Fibroblast of lung (primary cell): ENCODE data around the gene PRR16. TPM values are rescaled to one million over a fixed set of nuclear protein-coding genes. Genes with fewer than 3 reads are reported as not detected.

Experiments
- DNase-seq, 2 donors: peaks; one replicate each; pipeline versions ENCODE4 v3.0.0 to v3.0.0-alpha.2; 2010; ENCODE audit warnings: low read depth in 2 of 2
- H2AFZ ChIP-seq: 2 replicates; pipeline ENCODE4 v1.5.1; 2012; ENCODE audit warnings: low read length, control low read depth, inconsistent platforms
- H3K27ac ChIP-seq: 2 replicates; pipeline ENCODE4 v1.5.1; 2011; ENCODE audit warnings: low read length, control low read depth; ENCODE audit not compliant: insufficient read depth
- H3K27me3 ChIP-seq: 2 replicates; pipeline ENCODE4 v1.5.1; 2011; ENCODE audit warnings: mild to moderate bottlenecking, low read length; ENCODE audit not compliant: control insufficient read depth, insufficient read depth
- H3K36me3 ChIP-seq: 2 replicates; pipeline ENCODE4 v1.5.1; 2011; ENCODE audit warnings: low read length; ENCODE audit not compliant: control insufficient read depth, insufficient read depth
- H3K4me1 ChIP-seq: 2 replicates; pipeline ENCODE4 v1.5.1; 2011; ENCODE audit warnings: low read length; ENCODE audit not compliant: control insufficient read depth, insufficient read depth; ENCODE audit errors: extremely low read depth
- H3K4me2 ChIP-seq: 2 replicates; pipeline ENCODE4 v1.5.1; 2011; ENCODE audit warnings: low read length, control low read depth; ENCODE audit not compliant: insufficient read depth; ENCODE audit errors: extremely low read depth
- H3K4me3 ChIP-seq, 4 experiments: fragments of 200-600 bp in 1 of 4; sonication (generic) in 1 of 4; replicated peaks in 1 of 4; 2 replicates each; pipeline ENCODE4 v1.5.1; 2011 to 2016; ENCODE audit warnings: low read length in 4 of 4, low read depth in 3 of 4, mild to moderate bottlenecking in 3 of 4, control low read depth in 2 of 4, inconsistent platforms in 1 of 4, mixed read lengths in 1 of 4; ENCODE audit not compliant: insufficient read depth in 1 of 4; ENCODE audit errors: control extremely low read depth in 1 of 4
- H3K79me2 ChIP-seq: 2 replicates; pipeline ENCODE4 v1.5.1; 2012; ENCODE audit warnings: mild to moderate bottlenecking, low read length, inconsistent platforms; ENCODE audit not compliant: control insufficient read depth, insufficient read depth
- H3K9ac ChIP-seq: 2 replicates; pipeline ENCODE4 v1.5.1; 2011; ENCODE audit warnings: mild to moderate bottlenecking, low read length, control low read depth; ENCODE audit not compliant: insufficient read depth
- H3K9me3 ChIP-seq: 2 replicates; pipeline ENCODE4 v1.5.1; 2012; ENCODE audit warnings: low read depth, low read length; ENCODE audit not compliant: control insufficient read depth, insufficient read depth
- H4K20me1 ChIP-seq: 2 replicates; pipeline ENCODE4 v1.5.1; 2011; ENCODE audit warnings: low read length; ENCODE audit not compliant: control insufficient read depth, insufficient read depth; ENCODE audit errors: extremely low read depth
- CTCF ChIP-seq, 2 donors: IDR thresholded peaks in 1 of 2; conservative IDR thresholded peaks in 1 of 2; 1 replicate in 1 of 2; 2 replicates in 1 of 2; pipeline ENCODE4 v1.5.1; 2011 to 2012; ENCODE audit warnings: low read length in 2 of 2, control low read depth in 1 of 2, inconsistent platforms in 1 of 2, low read depth in 1 of 2, mild to moderate bottlenecking in 1 of 2
- EZH2 ChIP-seq: IDR thresholded peaks from 2 replicates; pipeline ENCODE4 v1.5.1; 2012; ENCODE audit warnings: low read length, control low read depth, mild to moderate bottlenecking; ENCODE audit errors: missing control alignments
- polyA plus RNA-seq, 2 donors: library from polyadenylated mRNA; depleted of rRNA in 1 of 2; stranded (reverse) in 1 of 2; unstranded in 1 of 2; fragments of >200 nt; gene quantifications; 2 replicates each; pipeline ENCODE4 v1.2.1, GENCODE V29; 2011 to 2012; ENCODE audit warnings: missing spikeins in 1 of 2
- total RNA-seq: library from RNA; depleted of rRNA; stranded (reverse); fragments of >200 nt; gene quantifications from 2 replicates; pipeline ENCODE4 v1.2.1, GENCODE V29; 2014

Gene PRR16
- total and polyA plus RNA-seq, 2 donors (not counting 1 experiment from before 2014, with no cell fraction given) = 7.3 to 44.6 TPM

DNA sequence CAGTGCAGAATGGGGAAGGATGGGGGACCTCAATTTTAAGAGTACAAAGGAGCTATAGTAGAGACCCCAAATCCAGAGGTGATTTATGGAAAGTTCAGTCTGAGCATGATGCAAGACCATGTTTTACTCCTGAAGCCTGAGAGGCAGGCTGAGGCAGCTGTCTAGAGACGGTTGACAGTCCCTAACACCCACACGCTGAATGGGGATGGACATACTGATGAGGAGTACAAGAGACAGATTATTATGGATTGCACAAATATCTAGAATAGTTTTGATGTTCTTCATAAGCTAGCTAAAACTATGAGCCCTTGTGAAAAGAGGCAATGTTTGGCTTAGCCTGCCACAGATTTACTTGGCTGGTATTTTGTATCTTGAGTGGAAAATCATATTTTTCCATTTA lies 64.5 kb downstream of the PRR16 start:
- Histone ChIP-seq H3K9ac (no peak overlapping the region), H3K4me1 (no peaks in the 10 kb centered on the region), H3K36me3 (no peaks in the 10 kb centered on the region), H3K27me3 (no peaks in the 10 kb centered on the region), H2AFZ (no peak overlapping the region), H3K4me3 (no peak overlapping the region), H3K9me3 (no peaks in the 10 kb centered on the region), H3K4me2 (no peak overlapping the region), H3K79me2 (no peaks in the 10 kb centered on the region), H3K27ac (no peak overlapping the region), H4K20me1 (no peaks in the 10 kb centered on the region)
- TF ChIP-seq CTCF (conservative IDR thresholded peaks at IDR 0.05 in 1 of 2, IDR thresholded peaks at IDR 0.05 in 1 of 2; ENCODE audit: low read depth in 1 of 2, low read length in 2 of 2) (no peak), EZH2 (no peak)
- DNase-seq = no peak

DNA sequence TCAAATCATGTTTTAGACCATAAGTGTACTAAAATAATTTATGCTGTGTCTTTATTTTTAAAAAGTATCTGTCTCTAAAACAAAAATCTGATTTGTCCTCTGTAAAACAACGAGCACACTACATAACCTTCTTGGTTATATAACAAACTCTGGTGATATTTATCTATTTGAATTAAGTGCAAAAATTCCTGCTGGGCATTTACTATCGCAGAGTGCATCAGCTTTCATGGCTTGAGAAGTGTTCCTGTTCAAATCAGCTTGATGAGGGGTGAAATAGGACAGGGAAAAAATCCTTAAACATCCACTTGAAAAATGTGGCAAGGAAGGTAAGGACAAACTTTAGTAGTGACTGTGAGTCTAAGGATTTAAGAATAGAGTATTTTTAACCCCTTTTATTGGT lies 65.3 kb downstream of the PRR16 start:
- no peak for DNase-seq
- H3K79me2 ChIP-seq = no peaks in the 10 kb centered on the region
- no peak overlapping the region for H3K4me2 ChIP-seq
- H3K4me1 ChIP-seq = no peaks in the 10 kb centered on the region
- TF ChIP-seq EZH2 (no peak), CTCF (conservative IDR thresholded peaks at IDR 0.05 in 1 of 2, IDR thresholded peaks at IDR 0.05 in 1 of 2; ENCODE audit: low read depth in 1 of 2, low read length in 2 of 2) (no peak)
- no peak overlapping the region for H2AFZ ChIP-seq
- H3K9me3 ChIP-seq = no peaks in the 10 kb centered on the region
- H3K27ac ChIP-seq = no peak overlapping the region
- H3K9ac ChIP-seq = no peak overlapping the region
- H3K36me3 ChIP-seq = no peaks in the 10 kb centered on the region
- no peaks in the 10 kb centered on the region for H3K27me3 ChIP-seq
- no peaks in the 10 kb centered on the region for H4K20me1 ChIP-seq
- H3K4me3 ChIP-seq = no peak overlapping the region

GRCh38 chr5:120531215-120531614 lies 67.1 kb downstream of the PRR16 start:
- Histone ChIP-seq H3K4me1 (no peaks in the 10 kb centered on the region), H3K4me3 (no peak overlapping the region), H3K9me3 (no peaks in the 10 kb centered on the region), H3K9ac (no peak overlapping the region), H3K36me3 (no peaks in the 10 kb centered on the region), H4K20me1 (no peaks in the 10 kb centered on the region), H3K27ac (no peak overlapping the region), H2AFZ (no peak overlapping the region), H3K27me3 (no peaks in the 10 kb centered on the region), H3K79me2 (no peaks in the 10 kb centered on the region), H3K4me2 (no peak overlapping the region)
- no peak for DNase-seq
- TF ChIP-seq EZH2 (no peak), CTCF (conservative IDR thresholded peaks at IDR 0.05 in 1 of 2, IDR thresholded peaks at IDR 0.05 in 1 of 2; ENCODE audit: low read depth in 1 of 2, low read length in 2 of 2) (no peak)
